Activated naive CD4-positive, alpha-beta T cell treated with anti-CD3 and anti-CD28 coated beads, Interleukin-2, amount 50 U/mL, for 24 hours (primary cell): ENCODE results near the gene GATAD2A.
A peak's percentile ranks its signal among the peaks of the same experiment; 100 is the strongest.
"Not testable (repeated sequence)": the region's sequence is repeated elsewhere in the genome, so short reads cannot be mapped to it uniquely, and the experiment has no call there.

Experiments
- H3K27ac Mint-ChIP-seq: one replicate; pipeline ENCODE4 v1.8.0; 2021; ENCODE audit warnings: mild to moderate bottlenecking, mixed read lengths
- H3K27me3 Mint-ChIP-seq: one replicate; pipeline ENCODE4 v1.8.0; 2021; ENCODE audit warnings: mixed read lengths
- H3K36me3 Mint-ChIP-seq: one replicate; pipeline ENCODE4 v1.8.0; 2021; ENCODE audit warnings: mixed read lengths
- H3K4me1 Mint-ChIP-seq: one replicate; pipeline ENCODE4 v1.8.0; 2021; ENCODE audit warnings: mixed read lengths
- H3K4me3 Mint-ChIP-seq: one replicate; pipeline ENCODE4 v1.8.0; 2021; ENCODE audit warnings: mild to moderate bottlenecking, mixed read lengths
- H3K9me3 Mint-ChIP-seq: one replicate; pipeline ENCODE4 v1.8.0; 2021; ENCODE audit warnings: mixed read lengths

The GATAD2A gene, protein sequence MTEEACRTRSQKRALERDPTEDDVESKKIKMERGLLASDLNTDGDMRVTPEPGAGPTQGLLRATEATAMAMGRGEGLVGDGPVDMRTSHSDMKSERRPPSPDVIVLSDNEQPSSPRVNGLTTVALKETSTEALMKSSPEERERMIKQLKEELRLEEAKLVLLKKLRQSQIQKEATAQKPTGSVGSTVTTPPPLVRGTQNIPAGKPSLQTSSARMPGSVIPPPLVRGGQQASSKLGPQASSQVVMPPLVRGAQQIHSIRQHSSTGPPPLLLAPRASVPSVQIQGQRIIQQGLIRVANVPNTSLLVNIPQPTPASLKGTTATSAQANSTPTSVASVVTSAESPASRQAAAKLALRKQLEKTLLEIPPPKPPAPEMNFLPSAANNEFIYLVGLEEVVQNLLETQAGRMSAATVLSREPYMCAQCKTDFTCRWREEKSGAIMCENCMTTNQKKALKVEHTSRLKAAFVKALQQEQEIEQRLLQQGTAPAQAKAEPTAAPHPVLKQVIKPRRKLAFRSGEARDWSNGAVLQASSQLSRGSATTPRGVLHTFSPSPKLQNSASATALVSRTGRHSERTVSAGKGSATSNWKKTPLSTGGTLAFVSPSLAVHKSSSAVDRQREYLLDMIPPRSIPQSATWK

DNA sequence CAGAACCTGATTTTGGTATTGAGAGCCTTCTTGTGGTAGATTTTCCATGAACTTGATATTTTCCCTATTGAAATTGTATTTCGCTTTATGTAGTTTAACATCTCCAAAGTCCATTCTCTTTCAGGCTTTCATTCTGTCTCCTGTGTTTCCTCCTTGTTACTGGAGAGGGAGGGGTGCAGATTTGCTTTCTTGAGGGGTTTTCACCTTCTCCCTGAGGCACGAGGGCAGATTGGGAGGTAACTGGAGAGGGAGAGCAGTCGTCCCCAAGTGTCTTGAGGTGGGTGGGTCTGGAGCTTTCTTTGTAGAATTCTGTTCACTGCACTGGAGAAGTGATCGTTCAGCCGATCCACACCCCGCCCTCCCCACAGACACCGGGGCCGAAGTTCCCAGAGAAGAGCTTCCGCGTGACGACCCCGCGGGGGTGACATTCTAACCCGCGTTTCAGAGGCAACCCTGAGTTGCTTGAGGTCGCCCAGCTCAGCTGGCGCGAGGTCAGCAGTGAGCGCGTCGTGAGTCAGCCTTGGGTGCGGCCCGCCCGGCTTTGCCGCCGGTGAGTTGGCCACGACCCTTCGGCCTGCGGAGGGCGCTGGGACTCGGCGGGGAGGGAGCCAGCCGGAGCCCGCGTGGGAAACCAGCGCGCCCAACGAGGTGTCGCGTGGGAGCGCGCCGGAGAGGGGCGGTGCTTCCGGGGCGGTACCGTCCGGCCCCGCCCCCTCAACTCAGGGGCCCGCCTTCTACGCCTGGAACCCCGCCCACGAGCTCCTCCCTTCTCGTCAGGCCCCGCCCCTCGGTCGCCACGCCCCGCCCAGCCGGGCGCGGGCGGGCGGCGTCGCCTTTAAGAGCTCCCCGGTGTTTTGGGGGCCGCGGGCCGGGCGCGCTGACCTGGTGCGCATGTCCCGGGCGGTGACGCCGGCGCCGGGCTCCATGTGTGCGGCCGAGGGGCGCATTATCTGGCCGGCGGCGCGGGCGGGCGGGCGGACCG lies at the start of gene GATAD2A:
Gene GATAD2A, plus strand, starts transcription at position 797 of the 982 bp plus-strand sequence. CDS start 59,671 bp downstream, outside the sequence.
- H3K9me3 Mint-ChIP-seq = no peaks in the 10 kb centered on the region
- H3K4me3 Mint-ChIP-seq = peak within 1 kb of the TSS; percentile 98
- H3K4me1 Mint-ChIP-seq = peaks cover 66% of the 10 kb centered on the region
- H3K36me3 Mint-ChIP-seq = no peaks in the 10 kb centered on the region
- no peaks in the 10 kb centered on the region for H3K27me3 Mint-ChIP-seq
- peak within 1 kb of the TSS; percentile 97 for H3K27ac Mint-ChIP-seq

DNA sequence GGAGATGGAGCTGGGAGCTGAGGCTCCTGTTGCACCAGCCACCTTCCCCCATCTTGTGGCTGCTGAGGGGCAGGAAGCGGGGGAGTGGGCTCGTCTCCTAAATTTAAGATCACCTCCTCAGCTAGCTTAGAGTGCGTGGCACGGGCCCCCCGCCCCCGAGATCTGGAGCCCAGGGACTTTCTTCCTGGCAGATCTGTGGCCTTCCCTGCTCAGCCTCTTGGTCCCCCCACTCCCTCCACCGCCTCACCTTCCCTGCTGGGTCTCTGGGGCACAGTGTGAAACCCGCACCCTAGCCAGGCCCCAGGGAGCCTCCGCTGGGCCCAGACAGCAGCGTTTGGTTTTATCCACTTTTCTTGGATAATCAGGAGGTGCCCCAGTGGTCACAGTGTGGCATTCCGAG lies 49.0 kb upstream of the GATAD2A start:
- no peaks in the 10 kb centered on the region for H3K9me3 Mint-ChIP-seq
- H3K27me3 Mint-ChIP-seq = no peaks in the 10 kb centered on the region
- no peak overlapping the region for H3K27ac Mint-ChIP-seq
- H3K4me1 Mint-ChIP-seq = peaks cover 24% of the 10 kb centered on the region
- no peaks in the 10 kb centered on the region for H3K36me3 Mint-ChIP-seq
- H3K4me3 Mint-ChIP-seq = no peak overlapping the region

DNA sequence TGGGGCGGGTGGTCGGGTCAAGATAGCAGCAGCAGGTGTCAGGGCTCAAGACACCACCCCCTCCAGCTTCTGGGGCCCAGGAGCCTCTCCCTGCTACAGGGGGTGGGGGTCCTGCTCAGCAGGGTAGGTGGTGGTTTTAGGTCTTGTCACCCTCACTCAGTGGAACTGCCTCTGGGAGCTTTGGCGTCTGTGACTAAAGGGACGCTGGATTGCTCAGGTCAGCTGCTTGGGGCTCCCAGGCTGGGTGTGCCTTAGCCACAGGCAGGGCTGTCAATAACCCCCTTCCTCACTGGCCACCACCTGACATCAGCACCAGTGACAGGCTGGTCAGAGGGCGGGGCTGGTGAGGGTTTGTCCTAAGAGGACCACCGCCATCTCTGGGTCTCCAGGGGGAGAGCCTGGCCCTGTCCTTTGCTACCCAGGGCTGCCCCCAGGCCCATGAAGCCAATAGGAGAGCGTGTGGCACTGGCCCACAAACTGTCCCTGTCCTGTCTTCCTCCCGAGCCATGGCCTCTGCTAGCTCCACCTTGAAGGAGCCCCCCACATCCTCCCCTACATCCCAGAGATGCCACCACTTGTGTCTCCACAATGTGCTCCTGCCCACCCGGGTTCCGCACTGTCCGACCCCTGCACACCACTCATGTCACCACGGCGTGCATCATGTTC lies 48.4 kb upstream of the GATAD2A start:
- Mint-ChIP-seq H3K9me3 (no peaks in the 10 kb centered on the region), H3K36me3 (no peaks in the 10 kb centered on the region)

DNA sequence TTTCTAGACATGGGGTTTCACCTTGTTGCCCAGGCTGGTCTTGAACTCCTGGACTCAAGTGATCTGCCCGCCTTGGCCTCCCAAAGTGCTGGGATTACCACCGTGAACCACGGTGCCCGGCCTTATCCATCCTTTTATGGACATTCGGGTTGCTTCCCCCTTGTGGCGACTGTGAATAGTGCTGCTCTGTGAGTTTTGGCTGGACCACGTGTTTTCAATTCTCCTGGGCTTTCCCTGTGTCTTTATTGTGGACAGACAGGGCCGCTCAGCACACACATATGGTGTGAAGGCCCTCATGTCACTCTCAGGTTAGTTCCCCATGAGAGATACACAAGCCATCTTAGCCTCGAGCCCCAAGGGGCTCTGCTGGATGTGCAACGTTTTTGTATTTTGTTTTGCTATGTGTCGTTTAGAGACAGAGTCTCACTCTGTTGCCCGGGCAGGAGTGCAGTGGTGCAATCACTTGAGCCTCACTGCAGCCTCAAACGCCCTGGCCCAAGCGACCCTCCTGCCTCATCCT lies 44.3 kb upstream of the GATAD2A start:
- no peaks in the 10 kb centered on the region for H3K9me3 Mint-ChIP-seq
- H3K27me3 Mint-ChIP-seq = no peaks in the 10 kb centered on the region
- H3K4me3 Mint-ChIP-seq = peak overlapping the region; percentile 51
- peaks cover 37% of the 10 kb centered on the region for H3K4me1 Mint-ChIP-seq
- no peak overlapping the region for H3K27ac Mint-ChIP-seq
- H3K36me3 Mint-ChIP-seq = no peaks in the 10 kb centered on the region

More for the DNA sequence above, 48.4 kb upstream of the GATAD2A start:
- no peak overlapping the region for H3K27ac Mint-ChIP-seq
- peaks cover 27% of the 10 kb centered on the region for H3K4me1 Mint-ChIP-seq
- no peaks in the 10 kb centered on the region for H3K27me3 Mint-ChIP-seq
- no peak overlapping the region for H3K4me3 Mint-ChIP-seq

DNA sequence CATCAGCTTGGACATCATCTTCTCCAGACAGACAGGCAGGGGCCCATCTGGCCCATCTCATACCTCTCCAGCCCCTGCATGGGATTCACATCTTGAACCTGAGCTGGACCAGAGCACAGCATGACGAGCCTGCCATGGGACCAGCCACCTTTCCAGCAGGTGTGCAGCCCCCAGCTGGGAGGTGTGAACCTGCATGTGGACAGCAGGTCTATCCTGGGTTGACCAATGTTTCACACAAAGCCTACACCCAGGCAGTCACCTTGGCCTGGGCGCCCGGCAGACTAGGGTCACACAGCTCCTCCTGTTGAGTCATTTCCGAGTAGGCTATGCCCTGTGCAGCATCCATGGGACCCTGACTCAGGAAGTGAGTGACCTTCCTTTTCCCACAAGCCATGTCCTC lies 43.4 kb upstream of the GATAD2A start:
- Mint-ChIP-seq H3K4me1 (peaks cover 43% of the 10 kb centered on the region), H3K27me3 (no peaks in the 10 kb centered on the region), H3K9me3 (no peaks in the 10 kb centered on the region), H3K36me3 (no peaks in the 10 kb centered on the region), H3K27ac (peak overlapping the region; percentile 51), H3K4me3 (no peak overlapping the region)

DNA sequence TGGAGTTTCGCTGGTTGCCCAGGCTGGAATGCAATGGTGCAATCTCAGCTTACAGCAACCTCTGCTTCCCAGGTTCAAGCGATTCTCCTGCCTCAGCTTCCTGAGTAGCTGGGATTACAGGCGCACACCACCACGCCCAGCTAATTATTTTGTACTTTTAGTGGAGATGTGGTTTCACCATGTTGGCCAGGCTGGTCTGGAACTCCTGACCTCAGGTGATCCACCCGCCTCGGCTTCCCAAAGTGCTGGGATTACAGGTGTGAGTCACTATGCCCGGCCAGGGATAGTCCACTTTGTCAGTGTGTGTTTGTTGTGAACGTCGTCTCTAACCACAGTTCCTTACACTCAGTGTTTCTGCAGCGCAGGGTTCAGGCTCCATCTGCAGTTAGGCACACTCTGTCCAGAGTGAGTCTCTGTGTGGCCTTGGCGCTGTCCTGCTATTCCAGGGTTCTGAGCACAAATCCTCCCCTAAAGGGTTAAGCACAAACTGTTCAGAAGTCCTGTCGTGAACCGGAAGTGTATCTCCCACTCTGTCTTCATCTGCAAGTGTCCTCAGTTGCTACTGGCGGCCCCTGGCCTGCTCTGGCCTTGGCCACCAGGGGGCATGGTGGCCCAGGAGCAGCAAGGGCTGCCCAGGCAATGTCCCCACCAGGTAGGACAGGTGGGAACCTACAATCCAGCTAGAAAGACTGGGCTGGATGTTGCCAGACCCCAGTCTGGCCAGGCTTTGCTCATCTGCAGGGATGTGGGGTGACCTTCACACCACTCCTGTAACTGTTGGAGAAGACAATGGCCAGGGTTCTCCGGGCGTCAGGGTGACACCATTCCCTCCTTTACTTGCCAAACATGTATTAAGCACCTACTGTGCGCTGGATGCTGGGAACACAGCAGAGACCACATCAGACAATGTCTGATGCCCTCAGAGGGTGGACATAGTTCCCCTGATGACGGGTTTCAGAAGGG lies 38.8 kb upstream of the GATAD2A start:
- H3K36me3 Mint-ChIP-seq = no peaks in the 10 kb centered on the region
- peaks cover 20% of the 10 kb centered on the region for H3K4me1 Mint-ChIP-seq
- H3K4me3 Mint-ChIP-seq = peak overlapping the region; percentile 44
- H3K27me3 Mint-ChIP-seq = no peaks in the 10 kb centered on the region
- H3K27ac Mint-ChIP-seq = peak overlapping the region; percentile 76
- H3K9me3 Mint-ChIP-seq = no peaks in the 10 kb centered on the region

DNA sequence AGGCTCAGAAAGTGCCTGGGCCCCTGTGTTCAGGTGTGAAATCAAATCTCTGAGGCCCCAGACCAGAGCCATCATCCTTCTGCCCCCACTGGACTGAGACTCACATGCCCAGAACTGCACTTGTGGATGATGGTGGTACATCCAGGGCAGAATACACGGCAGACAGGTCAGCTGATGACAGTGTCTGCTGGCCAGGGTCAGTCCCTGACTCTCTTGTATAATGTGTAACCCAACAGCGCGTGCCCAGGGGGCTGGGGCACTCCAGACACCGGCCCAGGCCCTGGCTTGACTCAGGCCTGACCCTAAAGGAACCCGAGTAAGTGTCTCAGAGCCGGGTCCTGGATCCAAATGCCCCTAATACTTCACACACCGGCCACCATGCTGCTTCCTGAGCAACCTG lies 37.4 kb upstream of the GATAD2A start:
- Mint-ChIP-seq H3K9me3 (no peaks in the 10 kb centered on the region), H3K4me3 (no peak overlapping the region), H3K4me1 (peaks cover 21% of the 10 kb centered on the region), H3K27ac (no peak overlapping the region), H3K36me3 (no peaks in the 10 kb centered on the region), H3K27me3 (no peaks in the 10 kb centered on the region)

DNA sequence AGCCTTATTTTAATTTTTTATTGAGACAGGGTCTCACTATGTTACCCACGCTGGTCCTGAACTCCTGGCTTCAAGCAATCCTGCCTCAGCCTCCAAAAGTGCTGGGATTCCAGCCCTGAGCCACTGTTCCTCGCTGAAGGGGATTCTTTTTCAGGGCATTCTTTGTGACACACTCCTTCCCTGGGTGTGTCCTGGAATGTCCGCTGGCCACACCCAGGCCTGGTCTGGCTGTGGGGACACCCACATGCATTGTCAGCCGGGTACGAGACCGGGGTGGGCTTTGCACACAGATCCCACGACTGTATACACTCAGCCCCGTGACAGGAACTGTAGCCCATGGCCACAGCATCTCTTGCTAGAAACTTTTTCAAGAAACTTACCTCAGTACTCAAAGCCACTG lies 34.4 kb upstream of the GATAD2A start:
- Mint-ChIP-seq H3K9me3 (no peaks in the 10 kb centered on the region), H3K27ac (no peak overlapping the region), H3K27me3 (no peaks in the 10 kb centered on the region), H3K4me3 (no peak overlapping the region), H3K4me1 (peaks cover 15% of the 10 kb centered on the region), H3K36me3 (no peaks in the 10 kb centered on the region)

DNA sequence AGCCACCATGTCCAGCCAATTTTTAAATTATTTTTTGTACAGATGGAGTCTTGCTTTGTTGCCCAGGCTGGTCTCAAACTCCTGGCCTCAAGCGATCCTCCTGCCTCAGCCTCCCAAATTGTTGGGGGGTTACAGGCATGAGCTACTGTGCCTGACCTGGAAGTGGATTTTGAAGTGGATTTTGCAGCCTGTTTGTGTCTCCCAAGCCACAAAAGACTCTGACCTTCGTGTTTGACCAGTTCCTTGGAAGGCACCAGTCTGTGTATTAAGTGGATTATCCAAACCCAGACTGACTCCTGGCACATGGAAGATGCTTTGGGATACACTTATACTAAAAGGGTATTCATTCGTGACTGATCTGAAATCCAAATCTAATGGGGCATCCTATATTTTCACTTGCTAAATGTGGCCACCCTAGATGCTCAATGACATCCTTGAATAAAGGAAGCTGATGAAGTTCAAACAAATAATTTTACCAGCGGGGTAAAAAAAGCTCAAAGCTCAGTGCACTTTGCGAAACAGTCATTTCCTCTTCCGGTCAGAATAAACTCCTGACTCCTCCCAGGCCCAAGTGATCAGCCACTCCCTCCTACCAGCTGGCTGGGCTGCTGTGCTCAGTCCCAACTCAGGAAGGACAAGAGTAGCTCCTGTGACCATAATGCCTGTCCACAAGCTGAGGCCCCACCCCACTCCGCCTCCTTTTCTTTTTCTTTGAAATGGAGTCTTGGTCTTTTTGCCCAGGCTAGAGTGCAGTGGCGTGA lies 32.6 kb upstream of the GATAD2A start:
- H3K27me3 Mint-ChIP-seq = no peaks in the 10 kb centered on the region
- H3K9me3 Mint-ChIP-seq = no peaks in the 10 kb centered on the region
- peaks cover 8% of the 10 kb centered on the region for H3K4me1 Mint-ChIP-seq
- peak overlapping the region; percentile 90 for H3K27ac Mint-ChIP-seq
- H3K36me3 Mint-ChIP-seq = no peaks in the 10 kb centered on the region
- H3K4me3 Mint-ChIP-seq = peak overlapping the region; percentile 68

DNA sequence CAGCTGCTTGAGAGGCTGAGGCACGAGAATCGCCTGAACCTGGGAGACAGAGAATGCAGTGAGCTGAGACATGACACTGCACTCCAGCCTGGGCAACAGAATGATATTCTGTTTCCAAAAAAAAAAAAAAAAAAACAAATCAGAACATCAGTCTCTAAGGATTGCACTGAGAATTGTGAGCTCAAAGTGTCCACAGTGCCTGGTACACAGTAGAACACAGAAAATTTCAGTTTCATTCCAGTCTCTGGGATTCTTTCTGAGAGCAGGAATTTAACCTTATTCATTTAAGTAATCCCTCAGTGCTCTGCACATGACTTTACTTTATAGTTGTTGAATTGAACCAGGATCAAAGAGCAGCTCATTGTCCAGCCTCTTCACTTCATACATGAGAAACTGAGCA lies 25.9 kb upstream of the GATAD2A start:
- no peak overlapping the region for H3K27ac Mint-ChIP-seq
- H3K9me3 Mint-ChIP-seq = no peaks in the 10 kb centered on the region
- H3K4me1 Mint-ChIP-seq = peaks cover 3% of the 10 kb centered on the region

DNA sequence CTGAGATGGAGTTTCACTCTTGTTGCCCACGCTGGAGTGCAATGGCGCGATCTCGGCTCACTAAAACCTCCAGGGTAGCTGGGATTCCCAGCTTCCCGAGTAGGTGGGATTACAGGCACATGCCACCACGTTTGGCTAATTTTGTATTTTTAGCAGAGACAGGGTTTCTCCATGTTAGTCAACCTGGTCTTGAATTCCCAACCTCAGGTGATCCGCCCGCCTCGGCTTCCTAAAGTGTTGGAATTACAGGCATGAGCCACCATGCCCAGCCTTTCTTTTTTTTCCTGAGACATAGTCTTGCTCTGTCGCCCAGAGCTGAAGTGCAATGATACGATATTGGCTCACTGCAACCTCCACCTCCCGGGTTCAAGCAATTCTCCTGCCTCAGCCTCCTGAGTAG lies 25.2 kb upstream of the GATAD2A start:
- not testable (repeated sequence) for H3K4me3 Mint-ChIP-seq, H3K4me1 Mint-ChIP-seq, H3K36me3 Mint-ChIP-seq, H3K27me3 Mint-ChIP-seq, H3K9me3 Mint-ChIP-seq, H3K27ac Mint-ChIP-seq

More for the DNA sequence above, 25.9 kb upstream of the GATAD2A start:
- Mint-ChIP-seq H3K36me3 (no peaks in the 10 kb centered on the region), H3K27me3 (no peaks in the 10 kb centered on the region), H3K4me3 (no peak overlapping the region)

DNA sequence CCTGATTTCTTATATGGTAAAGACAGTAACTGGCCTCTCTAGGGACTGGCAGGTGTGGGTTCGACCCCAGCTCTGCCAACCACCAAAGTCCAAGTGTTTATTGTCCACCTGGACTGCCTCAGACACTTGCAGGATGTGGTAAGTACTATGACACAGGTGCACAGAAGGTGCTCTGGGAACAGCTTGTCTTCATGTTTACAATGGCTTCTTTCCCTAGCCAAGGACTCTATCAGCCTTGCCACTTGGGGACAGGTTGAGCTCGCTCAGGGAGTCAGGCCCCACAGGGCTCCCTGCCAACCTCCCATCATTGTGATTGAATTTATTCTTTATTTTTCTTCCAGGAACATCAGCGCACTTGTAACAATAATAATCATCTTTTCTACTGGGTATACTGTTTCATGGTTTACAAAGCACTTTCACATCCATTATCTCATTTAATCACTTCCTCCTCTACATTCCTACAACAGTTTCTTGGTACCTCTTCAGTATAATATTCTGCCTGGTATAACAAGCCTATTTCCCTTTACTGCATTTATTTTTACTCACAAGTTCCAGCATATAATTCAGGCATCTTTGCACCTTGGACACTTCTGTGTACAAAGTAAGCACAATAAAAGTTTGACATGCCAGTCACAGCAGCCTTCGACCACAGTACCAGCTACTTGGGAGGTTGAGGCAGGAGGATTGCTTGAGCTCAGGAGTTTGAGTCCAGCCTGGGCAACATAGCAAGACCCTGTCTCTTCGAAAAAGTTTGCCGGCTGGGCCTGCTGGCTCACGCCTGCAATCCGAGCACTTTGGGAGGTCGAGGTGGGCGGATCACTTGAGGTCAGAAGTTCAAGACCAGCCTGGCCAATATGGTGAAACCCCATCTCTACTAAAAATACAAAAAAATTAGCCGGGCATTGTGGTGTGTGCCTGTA lies 24.2 kb upstream of the GATAD2A start:
- Mint-ChIP-seq H3K9me3 (no peaks in the 10 kb centered on the region), H3K4me1 (peaks cover 3% of the 10 kb centered on the region), H3K4me3 (no peak overlapping the region), H3K27me3 (no peaks in the 10 kb centered on the region), H3K27ac (peak overlapping the region; percentile 30), H3K36me3 (no peaks in the 10 kb centered on the region)

DNA sequence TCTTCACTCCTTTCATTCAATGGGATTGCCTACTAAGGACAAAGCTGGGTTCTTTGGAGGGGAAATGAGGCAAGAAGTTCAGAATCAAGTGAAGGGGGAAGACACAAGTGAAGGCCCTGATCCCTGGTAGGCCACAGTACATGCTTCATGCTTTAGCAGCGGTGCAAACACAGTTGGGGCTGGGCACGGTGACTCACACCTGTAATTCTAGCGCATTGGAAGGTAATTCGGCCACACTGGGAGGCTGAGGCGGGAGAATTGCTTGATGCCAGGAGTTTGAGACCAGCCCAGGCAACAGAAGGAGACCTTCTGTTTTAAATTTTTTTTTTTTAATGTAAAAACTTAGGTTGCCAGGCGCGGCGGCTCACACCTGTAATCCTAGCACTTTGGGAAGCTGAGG lies 23.4 kb upstream of the GATAD2A start:
- Mint-ChIP-seq H3K4me1 (peaks cover 9% of the 10 kb centered on the region), H3K9me3 (no peaks in the 10 kb centered on the region), H3K4me3 (no peak overlapping the region), H3K36me3 (no peaks in the 10 kb centered on the region), H3K27me3 (no peaks in the 10 kb centered on the region), H3K27ac (no peak overlapping the region)
